ENCODE data around the gene TCF19.

GRCh38 chr6:31140643-31141042 is 17.7 kb upstream of the TCF19 start:
- TF ChIP-seq CTCF (IDR thresholded peaks at IDR 0.05) (no peak), POLR2A (IDR thresholded peaks at IDR 0.05) (no peak), EP300 (IDR thresholded peaks at IDR 0.05) (no peak)
